ENCODE results near the gene CYTH2.

DNA sequence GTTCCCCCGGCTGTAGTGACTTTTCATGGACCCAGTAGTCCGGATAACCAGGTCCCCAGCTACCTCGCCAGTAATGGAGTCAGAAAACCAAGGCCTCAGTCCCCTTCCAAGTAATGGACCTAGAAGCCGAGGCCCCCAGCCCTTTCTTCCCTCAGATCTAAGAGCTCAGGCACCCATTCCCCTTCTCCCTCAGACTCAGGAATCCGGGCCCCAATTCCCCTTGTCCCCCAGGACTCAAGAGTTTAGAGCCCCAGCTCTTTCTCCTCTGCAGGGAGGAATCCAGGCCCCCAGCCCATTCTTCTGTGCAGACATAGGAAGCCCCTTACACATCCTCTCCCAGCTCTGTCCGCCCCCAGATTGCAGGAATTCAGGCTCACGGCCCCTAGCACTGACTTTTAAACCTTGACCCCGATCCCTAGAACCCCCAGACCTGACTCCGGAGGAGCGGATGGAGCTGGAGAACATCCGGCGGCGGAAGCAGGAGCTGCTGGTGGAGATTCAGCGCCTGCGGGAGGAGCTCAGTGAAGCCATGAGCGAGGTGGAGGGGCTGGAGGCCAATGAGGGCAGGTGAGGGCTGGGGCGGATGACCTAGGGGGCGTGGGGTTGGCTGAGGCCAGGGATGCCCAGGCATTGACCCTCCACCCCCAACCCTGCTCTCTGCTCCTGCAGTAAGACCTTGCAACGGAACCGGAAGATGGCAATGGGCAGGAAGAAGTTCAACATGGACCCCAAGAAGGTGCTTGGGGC is 938 bp downstream of the CYTH2 start:
- TF ChIP-seq FOXM1 (IDR thresholded peaks at IDR 0.05; ENCODE audit: borderline replicate concordance): no peak
- TF ChIP-seq, protein P1, sequence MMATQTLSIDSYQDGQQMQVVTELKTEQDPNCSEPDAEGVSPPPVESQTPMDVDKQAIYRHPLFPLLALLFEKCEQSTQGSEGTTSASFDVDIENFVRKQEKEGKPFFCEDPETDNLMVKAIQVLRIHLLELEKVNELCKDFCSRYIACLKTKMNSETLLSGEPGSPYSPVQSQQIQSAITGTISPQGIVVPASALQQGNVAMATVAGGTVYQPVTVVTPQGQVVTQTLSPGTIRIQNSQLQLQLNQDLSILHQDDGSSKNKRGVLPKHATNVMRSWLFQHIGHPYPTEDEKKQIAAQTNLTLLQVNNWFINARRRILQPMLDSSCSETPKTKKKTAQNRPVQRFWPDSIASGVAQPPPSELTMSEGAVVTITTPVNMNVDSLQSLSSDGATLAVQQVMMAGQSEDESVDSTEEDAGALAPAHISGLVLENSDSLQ (IDR thresholded peaks at IDR 0.05): no peak
- TF ChIP-seq FOXK2 (IDR thresholded peaks at IDR 0.05): no peak
- no peak for TF ChIP-seq ARNT (IDR thresholded peaks at IDR 0.05)
- no peak for TF ChIP-seq FOXA1 (IDR thresholded peaks at IDR 0.05)

All from HEK293T (cell line).